ENCODE measurements around the gene MPV17L. TPM values are rescaled to one million over a fixed set of nuclear protein-coding genes. Genes with fewer than 3 reads are reported as not detected.
A peak's percentile ranks its signal among the peaks of the same experiment; 100 is the strongest.
"Not testable (repeated sequence)": the region's sequence is repeated elsewhere in the genome, so short reads cannot be mapped to it uniquely, and the experiment has no call there.

The MPV17L gene
- under 1 TPM in 3 of 5 donors, not detected in 2; 0.09 to 0.19 (median 0.13) TPM for total RNA-seq
- 0.07 TPM for total RNA-seq (2013)
- 0 to 0.61 (median 0) reads per million in 29 experiments for total RNA-seq

DNA sequence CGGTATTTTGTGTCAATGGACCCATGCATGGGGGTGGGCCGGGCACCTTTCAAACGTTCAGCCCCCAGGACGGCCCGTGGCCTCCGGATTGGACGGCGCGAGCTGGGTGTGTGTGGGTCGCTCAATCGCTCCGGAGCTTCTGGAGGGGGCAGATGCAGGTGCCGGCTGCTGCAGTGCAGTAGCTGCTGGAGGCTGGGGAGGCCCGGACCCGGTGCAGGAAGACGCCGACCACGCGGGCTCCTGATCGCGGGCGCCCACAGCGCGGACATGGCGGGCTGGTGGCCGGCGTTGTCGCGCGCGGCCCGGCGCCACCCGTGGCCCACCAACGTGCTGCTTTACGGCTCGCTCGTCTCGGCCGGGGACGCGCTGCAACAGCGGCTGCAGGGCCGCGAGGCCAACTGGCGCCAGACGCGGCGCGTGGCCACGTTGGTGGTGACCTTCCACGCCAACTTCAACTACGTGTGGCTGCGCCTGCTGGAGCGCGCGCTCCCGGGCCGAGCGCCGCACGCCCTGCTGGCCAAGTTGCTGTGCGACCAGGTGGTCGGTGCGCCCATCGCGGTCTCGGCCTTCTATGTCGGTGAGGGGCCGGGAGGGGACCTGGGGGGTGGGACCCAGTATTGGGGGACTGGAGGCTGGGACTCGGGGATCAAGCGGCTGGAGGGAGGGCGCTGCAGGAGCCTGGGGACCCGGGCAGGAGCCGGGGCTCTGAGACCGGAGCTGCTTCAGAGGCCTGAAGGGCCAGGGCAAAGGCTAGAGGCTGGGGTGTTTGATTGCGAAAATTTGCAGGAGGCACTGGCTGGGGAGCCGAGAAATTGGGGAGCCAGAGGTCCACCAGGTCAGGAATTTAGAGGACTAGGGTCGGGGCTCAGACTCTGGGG, at the start of gene MPV17L:
Gene MPV17L, plus strand, starts transcription at position 124 of the 878 bp plus-strand sequence. Its CDS starts 144 bp downstream, at position 268.
- H3K36me3 Mint-ChIP-seq; DNase-seq; H3K27ac Mint-ChIP-seq; H3K27ac ChIP-seq (ENCODE audit: low read length); POLR2A ChIA-PET; H3K9me3 ChIP-seq; H3K4me3 ChIP-seq (ENCODE audit: control insufficient read depth in 1 of 2, extremely low read depth in 1 of 2, low read length in 1 of 2); CTCF ChIA-PET; H3K36me3 ChIP-seq (ENCODE audit: control insufficient read depth in 2 of 2, extremely low read depth in 1 of 2, insufficient read depth in 1 of 2, low read length in 1 of 2); H3K4me1 Mint-ChIP-seq; H3K4me3 Mint-ChIP-seq; H3K4me1 ChIP-seq (ENCODE audit: control insufficient read depth in 1 of 2, extremely low read depth in 1 of 2, insufficient read depth in 2 of 2, low read length in 2 of 2); H3K9me3 Mint-ChIP-seq: not testable (repeated sequence)
- 6% methylated on average over 70 of the region's 79 CpGs for WGBS (ENCODE audit: insufficient coverage)
- peaks cover 18 to 47% of the 10 kb centered on the region in 2 donors for H3K27me3 Mint-ChIP-seq
- peak in 1 of 4 experiments; percentile 9 for ATAC-seq (replicated peaks in 1 of 4)
- peaks cover 0 to 21% of the 10 kb centered on the region in 2 experiments for H3K27me3 ChIP-seq (replicated peaks in 1 of 2; ENCODE audit: control insufficient read depth in 2 of 2, extremely low read depth in 1 of 2, insufficient read depth in 2 of 2, low read length in 1 of 2)

DNA sequence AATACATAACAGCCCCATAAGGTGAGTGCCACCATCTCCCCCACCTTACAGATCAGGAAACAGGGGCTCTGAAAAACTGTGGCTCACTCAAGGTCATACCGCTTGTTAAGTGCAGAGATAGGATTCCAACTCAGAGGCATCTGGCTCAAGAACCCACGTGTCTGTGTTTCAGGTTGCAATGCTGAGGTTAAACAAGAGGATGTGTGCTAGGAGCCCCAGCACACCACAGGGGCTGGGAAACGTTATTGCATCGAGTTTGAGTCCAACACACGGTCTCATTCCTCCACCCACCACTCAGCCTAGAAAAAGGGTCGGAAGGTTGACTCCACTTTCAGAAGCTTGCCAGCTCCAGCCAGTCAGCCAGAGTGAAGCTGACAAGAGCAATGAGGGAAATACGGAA, 46.8 kb upstream of the MPV17L start:
- POLR2A ChIA-PET, CTCF ChIA-PET: not testable (repeated sequence)

DNA sequence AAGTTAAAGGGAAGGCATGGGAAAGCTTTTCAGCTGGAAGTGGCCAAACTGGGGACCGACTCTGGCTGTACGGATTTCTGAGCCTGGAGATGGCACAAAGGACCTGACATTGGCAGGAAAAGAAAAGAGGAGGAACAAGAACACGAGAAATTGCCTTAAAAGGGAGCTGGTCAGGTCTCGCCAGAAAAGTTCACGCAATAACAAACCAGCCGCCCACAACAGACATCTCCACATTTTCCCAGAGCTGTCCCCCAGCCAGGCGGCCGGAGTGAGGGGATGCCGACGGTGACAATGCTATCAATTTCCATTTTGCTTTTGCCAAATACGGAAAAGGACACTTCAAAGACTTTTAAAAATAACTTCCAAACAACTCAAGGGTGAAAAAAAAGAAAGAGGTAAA, 44.3 kb upstream of the MPV17L start:
- ATAC-seq (replicated peaks in 1 of 4); H3K27ac ChIP-seq (ENCODE audit: low read length); H3K4me1 Mint-ChIP-seq; H3K27me3 ChIP-seq (replicated peaks in 1 of 2; ENCODE audit: control insufficient read depth in 2 of 2, extremely low read depth in 1 of 2, insufficient read depth in 2 of 2, low read length in 1 of 2); H3K36me3 Mint-ChIP-seq; CTCF ChIA-PET; H3K4me3 ChIP-seq (ENCODE audit: control insufficient read depth in 1 of 2, extremely low read depth in 1 of 2, low read length in 1 of 2); H3K27ac Mint-ChIP-seq; H3K9me3 ChIP-seq; POLR2A ChIA-PET; H3K9me3 Mint-ChIP-seq; DNase-seq; H3K27me3 Mint-ChIP-seq; H3K4me3 Mint-ChIP-seq; H3K4me1 ChIP-seq (ENCODE audit: control insufficient read depth in 1 of 2, extremely low read depth in 1 of 2, insufficient read depth in 2 of 2, low read length in 2 of 2); H3K36me3 ChIP-seq (ENCODE audit: control insufficient read depth in 2 of 2, extremely low read depth in 1 of 2, insufficient read depth in 1 of 2, low read length in 1 of 2): not testable (repeated sequence)
- WGBS (ENCODE audit: insufficient coverage) = no CpG with 5 or more reads among the region's 11 CpGs

More for the DNA sequence above, 46.8 kb upstream of the MPV17L start:
- not testable (repeated sequence) for H3K36me3 Mint-ChIP-seq; H3K4me3 Mint-ChIP-seq; H3K27me3 ChIP-seq (replicated peaks in 1 of 2; ENCODE audit: control insufficient read depth in 2 of 2, extremely low read depth in 1 of 2, insufficient read depth in 2 of 2, low read length in 1 of 2); ATAC-seq (replicated peaks in 1 of 4); H3K9me3 ChIP-seq; H3K4me1 Mint-ChIP-seq; H3K4me1 ChIP-seq (ENCODE audit: control insufficient read depth in 1 of 2, extremely low read depth in 1 of 2, insufficient read depth in 2 of 2, low read length in 2 of 2); H3K4me3 ChIP-seq (ENCODE audit: control insufficient read depth in 1 of 2, extremely low read depth in 1 of 2, low read length in 1 of 2); H3K27ac Mint-ChIP-seq; H3K9me3 Mint-ChIP-seq; H3K36me3 ChIP-seq (ENCODE audit: control insufficient read depth in 2 of 2, extremely low read depth in 1 of 2, insufficient read depth in 1 of 2, low read length in 1 of 2); DNase-seq; H3K27me3 Mint-ChIP-seq; H3K27ac ChIP-seq (ENCODE audit: low read length)
- no CpG with 5 or more reads among the region's 7 CpGs for WGBS (ENCODE audit: insufficient coverage)

DNA sequence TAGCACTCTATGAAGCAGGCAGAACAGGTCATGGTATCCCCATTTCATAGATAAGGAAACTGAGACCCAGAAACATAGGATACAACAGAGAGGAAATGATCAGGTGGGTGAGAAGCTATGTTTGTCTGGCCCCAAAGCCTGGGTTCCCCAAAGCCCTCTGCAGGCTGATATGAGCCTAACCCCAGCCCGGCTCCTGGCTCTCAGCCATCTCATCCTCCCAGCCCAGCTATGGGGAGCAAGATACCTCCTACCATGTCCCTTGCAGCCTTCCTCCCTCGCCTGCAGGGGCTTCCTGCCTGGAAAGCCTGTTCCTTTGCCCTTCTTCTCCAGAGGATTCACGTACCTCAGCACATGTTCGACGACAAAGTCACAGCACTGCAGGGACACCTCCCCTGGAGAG, 43.8 kb upstream of the MPV17L start:
- ATAC-seq (replicated peaks in 1 of 4); H3K27me3 ChIP-seq (replicated peaks in 1 of 2; ENCODE audit: control insufficient read depth in 2 of 2, extremely low read depth in 1 of 2, insufficient read depth in 2 of 2, low read length in 1 of 2); CTCF ChIA-PET; H3K36me3 ChIP-seq (ENCODE audit: control insufficient read depth in 2 of 2, extremely low read depth in 1 of 2, insufficient read depth in 1 of 2, low read length in 1 of 2); H3K9me3 ChIP-seq; H3K27me3 Mint-ChIP-seq; H3K4me3 Mint-ChIP-seq; H3K27ac Mint-ChIP-seq; H3K36me3 Mint-ChIP-seq; POLR2A ChIA-PET; H3K4me3 ChIP-seq (ENCODE audit: control insufficient read depth in 1 of 2, extremely low read depth in 1 of 2, low read length in 1 of 2); H3K27ac ChIP-seq (ENCODE audit: low read length); DNase-seq; H3K9me3 Mint-ChIP-seq; H3K4me1 Mint-ChIP-seq; H3K4me1 ChIP-seq (ENCODE audit: control insufficient read depth in 1 of 2, extremely low read depth in 1 of 2, insufficient read depth in 2 of 2, low read length in 2 of 2): not testable (repeated sequence)
- WGBS (ENCODE audit: insufficient coverage) = no CpG with 5 or more reads among the region's 5 CpGs

DNA sequence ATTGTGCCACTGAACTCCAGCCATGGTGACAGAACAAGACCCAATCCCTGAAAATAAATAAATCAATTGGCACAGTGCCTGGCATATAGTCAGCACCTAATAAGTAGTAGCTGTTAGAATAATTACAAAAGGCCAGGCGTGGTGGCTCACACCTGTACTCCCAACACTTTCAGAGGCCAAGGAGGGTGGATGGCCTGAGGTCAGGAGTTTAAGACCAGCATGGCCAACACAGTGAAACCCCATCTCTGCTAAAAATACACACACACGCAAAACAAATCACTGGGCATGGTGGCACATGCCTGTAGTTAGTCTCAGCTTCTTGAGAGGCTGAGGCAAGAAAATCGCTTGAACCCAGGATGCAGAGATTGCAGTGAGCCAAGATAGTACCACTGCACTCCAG, 42.7 kb upstream of the MPV17L start:
- no CpG with 5 or more reads among the region's 3 CpGs for WGBS (ENCODE audit: insufficient coverage)
- H3K4me3 ChIP-seq (ENCODE audit: control insufficient read depth in 1 of 2, extremely low read depth in 1 of 2, low read length in 1 of 2); H3K9me3 ChIP-seq; H3K36me3 ChIP-seq (ENCODE audit: control insufficient read depth in 2 of 2, extremely low read depth in 1 of 2, insufficient read depth in 1 of 2, low read length in 1 of 2); H3K9me3 Mint-ChIP-seq; H3K4me1 Mint-ChIP-seq; H3K27ac ChIP-seq (ENCODE audit: low read length); CTCF ChIA-PET; H3K27me3 ChIP-seq (replicated peaks in 1 of 2; ENCODE audit: control insufficient read depth in 2 of 2, extremely low read depth in 1 of 2, insufficient read depth in 2 of 2, low read length in 1 of 2); H3K27ac Mint-ChIP-seq; H3K36me3 Mint-ChIP-seq; H3K4me3 Mint-ChIP-seq; POLR2A ChIA-PET; H3K27me3 Mint-ChIP-seq; ATAC-seq (replicated peaks in 1 of 4); DNase-seq; H3K4me1 ChIP-seq (ENCODE audit: control insufficient read depth in 1 of 2, extremely low read depth in 1 of 2, insufficient read depth in 2 of 2, low read length in 2 of 2): not testable (repeated sequence)

DNA sequence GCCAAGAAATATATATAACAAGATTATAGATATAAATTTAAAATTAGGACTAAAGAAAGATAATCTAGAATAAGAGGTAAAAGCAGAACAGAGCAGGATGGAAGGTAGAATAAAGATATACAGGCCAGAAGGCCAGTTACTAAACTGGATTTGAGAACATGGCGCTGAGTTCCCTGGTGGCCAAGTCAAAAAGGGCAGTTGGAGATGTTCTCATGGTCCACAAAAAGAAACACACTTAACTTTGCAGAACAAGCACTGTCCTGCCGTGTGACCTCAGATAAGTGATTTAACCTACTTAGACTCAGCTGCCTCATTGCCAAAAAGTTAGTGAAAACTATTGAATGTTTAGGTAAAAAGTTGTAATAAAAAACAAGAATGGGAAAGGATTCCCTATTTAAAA, 40.7 kb upstream of the MPV17L start:
- H3K4me3 ChIP-seq (ENCODE audit: control insufficient read depth in 1 of 2, extremely low read depth in 1 of 2, low read length in 1 of 2); H3K27ac ChIP-seq (ENCODE audit: low read length); H3K4me1 Mint-ChIP-seq; H3K4me3 Mint-ChIP-seq; DNase-seq; CTCF ChIA-PET; H3K27me3 Mint-ChIP-seq; H3K4me1 ChIP-seq (ENCODE audit: control insufficient read depth in 1 of 2, extremely low read depth in 1 of 2, insufficient read depth in 2 of 2, low read length in 2 of 2); ATAC-seq (replicated peaks in 1 of 4); H3K36me3 Mint-ChIP-seq; H3K27ac Mint-ChIP-seq; H3K9me3 ChIP-seq; H3K36me3 ChIP-seq (ENCODE audit: control insufficient read depth in 2 of 2, extremely low read depth in 1 of 2, insufficient read depth in 1 of 2, low read length in 1 of 2); H3K9me3 Mint-ChIP-seq; POLR2A ChIA-PET; H3K27me3 ChIP-seq (replicated peaks in 1 of 2; ENCODE audit: control insufficient read depth in 2 of 2, extremely low read depth in 1 of 2, insufficient read depth in 2 of 2, low read length in 1 of 2): not testable (repeated sequence)
- no CpG with 5 or more reads among the region's 2 CpGs for WGBS (ENCODE audit: insufficient coverage)

DNA sequence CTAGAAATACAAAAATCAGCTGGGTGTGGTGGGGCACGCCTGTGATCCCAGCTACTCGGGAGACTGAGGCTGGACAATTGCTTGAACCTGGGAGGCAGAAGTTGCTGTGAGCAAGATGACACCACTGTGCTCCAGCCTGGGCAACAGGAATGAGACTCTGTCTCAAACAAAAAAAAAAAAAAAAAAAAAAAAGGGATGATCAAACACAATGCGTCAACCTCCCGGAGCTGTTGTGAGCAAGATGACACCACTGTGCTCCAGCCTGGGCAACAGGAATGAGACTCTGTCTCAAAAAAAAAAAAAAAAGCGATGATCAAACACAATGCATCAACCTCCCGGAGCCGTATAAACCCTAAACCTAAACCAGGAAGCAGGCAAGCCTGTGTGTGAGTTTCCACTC, 38.1 kb upstream of the MPV17L start:
- H3K4me1 Mint-ChIP-seq; H3K9me3 Mint-ChIP-seq; H3K27ac ChIP-seq (ENCODE audit: low read length); H3K4me3 Mint-ChIP-seq; H3K27me3 Mint-ChIP-seq; H3K9me3 ChIP-seq; H3K27me3 ChIP-seq (replicated peaks in 1 of 2; ENCODE audit: control insufficient read depth in 2 of 2, extremely low read depth in 1 of 2, insufficient read depth in 2 of 2, low read length in 1 of 2); H3K36me3 ChIP-seq (ENCODE audit: control insufficient read depth in 2 of 2, extremely low read depth in 1 of 2, insufficient read depth in 1 of 2, low read length in 1 of 2); H3K4me3 ChIP-seq (ENCODE audit: control insufficient read depth in 1 of 2, extremely low read depth in 1 of 2, low read length in 1 of 2); H3K36me3 Mint-ChIP-seq; DNase-seq; CTCF ChIA-PET; H3K4me1 ChIP-seq (ENCODE audit: control insufficient read depth in 1 of 2, extremely low read depth in 1 of 2, insufficient read depth in 2 of 2, low read length in 2 of 2); H3K27ac Mint-ChIP-seq; ATAC-seq (replicated peaks in 1 of 4); POLR2A ChIA-PET: not testable (repeated sequence)
- no CpG with 5 or more reads among the region's 7 CpGs for WGBS (ENCODE audit: insufficient coverage)

Data from T-cell (primary cell).